ENCODE results near the gene NNAT.

The NNAT gene

GRCh38 chr20:37571033-37571432 is 50.0 kb downstream of the NNAT start:
- DNase-seq (ENCODE audit: low spot score) = no peak
- H3K14ac ChIP-seq (ENCODE audit: low read length) = no peak overlapping the region
- WGBS, 2 donors (ENCODE audit: extremely low coverage in 2 of 2, insufficient read length in 2 of 2, insufficient replicate concordance in 1 of 2) = no CpG with 5 or more reads among the region's 6 CpGs

More at GRCh38 chr20:37571033-37571432, 50.0 kb downstream of the NNAT start:
- peaks cover 3% of the 10 kb centered on the region for H3K79me1 ChIP-seq (ENCODE audit: low read depth, low read length)
- H3K9me3 ChIP-seq (replicated peaks in 1 of 2; ENCODE audit: control insufficient read depth in 2 of 2, insufficient read depth in 1 of 2, low read depth in 1 of 2, low read length in 2 of 2) = peaks cover 0 to 3% of the 10 kb centered on the region in 2 donors
- H3K4me2 ChIP-seq (ENCODE audit: insufficient read depth, low read length, poor library complexity, severe bottlenecking) = no peak overlapping the region
- H2BK12ac ChIP-seq (ENCODE audit: low read length) = no peak overlapping the region
- H2AFZ ChIP-seq (ENCODE audit: low read length) = no peak overlapping the region
- H3K4ac ChIP-seq (ENCODE audit: low read length) = no peak overlapping the region
- no peak overlapping the region for H4K91ac ChIP-seq (ENCODE audit: low read depth, low read length, poor library complexity)
- H3K27me3 ChIP-seq (ENCODE audit: control insufficient read depth in 3 of 3, insufficient read depth in 3 of 3, low read depth in 1 of 3, low read length in 3 of 3) = peaks cover 0 to 16% (median 0%) of the 10 kb centered on the region in 3 experiments
- no peak overlapping the region for H4K8ac ChIP-seq (ENCODE audit: low read depth, low read length)
- H3K27ac ChIP-seq (replicated peaks; ENCODE audit: low read length) = no peak overlapping the region
- no peak overlapping the region for H2BK120ac ChIP-seq (ENCODE audit: low read depth, low read length)
- no peak overlapping the region for H3K18ac ChIP-seq (ENCODE audit: low read length)
- H3K9ac ChIP-seq (ENCODE audit: low read depth, low read length, poor library complexity) = no peak overlapping the region
- no peak overlapping the region for H3K23ac ChIP-seq (ENCODE audit: low read depth, low read length, poor library complexity)
- H2BK15ac ChIP-seq (ENCODE audit: low read length) = no peak overlapping the region
- H2BK5ac ChIP-seq (ENCODE audit: low read length) = no peak overlapping the region
- H3K4me1 ChIP-seq (ENCODE audit: control insufficient read depth in 2 of 2, insufficient read depth in 1 of 2, low read depth in 1 of 2, low read length in 2 of 2) = peaks cover 11 to 12% of the 10 kb centered on the region in 2 donors
- no peaks in the 10 kb centered on the region for H3K36me3 ChIP-seq (replicated peaks in 1 of 2; ENCODE audit: control insufficient read depth in 2 of 2, insufficient read depth in 2 of 2, low read length in 2 of 2)
- no peak overlapping the region for H3K4me3 ChIP-seq (ENCODE audit: low read length in 2 of 2)
- no peak overlapping the region for H2AK5ac ChIP-seq (ENCODE audit: low read depth, low read length)

All from neuronal stem cell (in vitro differentiated cells).